GM21447 (cell line): ENCODE data around the gene DISC1.

Experiments
- ATAC-seq: cut with Tn5 transposase; IDR thresholded peaks from one replicate; pipeline ENCODE4 v1.9.1; 2021; ENCODE audit not compliant: unreplicated experiment

Gene DISC1

DNA sequence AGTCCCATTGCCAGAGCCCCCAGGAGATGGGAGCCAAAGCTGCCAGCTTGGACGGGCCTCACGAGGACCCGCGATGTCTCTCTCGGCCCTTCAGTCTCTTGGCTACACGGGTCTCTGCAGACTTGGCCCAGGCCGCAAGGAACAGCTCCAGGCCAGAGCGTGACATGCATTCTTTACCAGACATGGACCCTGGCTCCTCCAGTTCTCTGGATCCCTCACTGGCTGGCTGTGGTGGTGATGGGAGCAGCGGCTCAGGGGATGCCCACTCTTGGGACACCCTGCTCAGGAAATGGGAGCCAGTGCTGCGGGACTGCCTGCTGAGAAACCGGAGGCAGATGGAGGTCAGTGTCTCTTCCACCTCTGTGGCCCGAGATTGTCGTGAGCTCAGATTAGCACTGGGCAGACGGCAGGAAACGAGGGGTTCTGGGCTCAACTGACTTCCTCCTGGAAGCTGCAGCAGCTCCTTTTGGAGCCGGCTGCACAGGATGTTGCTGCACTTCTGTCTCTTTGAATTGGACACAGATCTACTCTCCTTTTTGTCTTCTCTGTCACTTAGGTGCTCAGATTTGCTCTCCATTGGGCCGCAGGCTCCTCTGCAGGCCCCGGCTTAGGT, 68.0 kb downstream of the DISC1 start:
- no peak for ATAC-seq

DNA sequence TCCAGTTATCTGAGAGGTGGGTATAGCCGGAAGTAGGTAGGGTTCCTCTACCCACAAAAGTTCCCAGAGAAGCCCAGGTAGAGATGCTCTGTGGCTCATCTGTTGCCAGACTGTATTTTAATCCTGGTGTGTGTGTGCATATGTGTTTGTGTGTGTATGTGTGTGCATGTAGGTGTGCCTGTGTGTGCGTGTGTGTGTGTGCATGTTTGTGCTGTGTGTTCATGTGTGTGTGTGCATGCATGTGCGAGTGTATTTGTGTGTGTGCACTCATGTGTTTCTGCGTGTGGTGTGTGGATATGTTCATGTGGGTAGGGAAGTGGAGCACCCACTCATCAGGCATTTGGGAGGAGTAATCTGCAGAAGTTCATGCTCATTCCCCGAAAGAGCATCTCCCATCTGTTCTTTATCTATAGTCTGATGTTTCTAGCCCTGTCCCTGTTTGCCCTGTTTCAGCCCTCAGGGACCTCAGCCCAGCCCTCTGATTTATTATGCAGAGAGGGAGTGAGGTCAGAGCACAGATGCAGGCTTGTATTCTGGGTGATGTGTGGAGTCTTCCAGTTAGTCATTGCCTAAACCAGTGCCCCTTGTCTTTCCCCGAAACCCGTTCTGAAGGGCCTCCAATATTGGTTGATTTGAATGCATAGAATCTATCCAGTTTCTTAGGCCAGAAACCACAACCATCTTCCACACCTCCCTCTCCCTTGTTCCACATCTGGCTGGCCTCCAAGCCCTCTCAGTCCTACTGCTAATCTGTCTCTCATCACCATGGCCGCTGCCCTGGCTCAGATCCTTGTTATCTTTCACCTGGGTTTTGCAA, 69.1 kb downstream of the DISC1 start:
- ATAC-seq, result no peak

DNA sequence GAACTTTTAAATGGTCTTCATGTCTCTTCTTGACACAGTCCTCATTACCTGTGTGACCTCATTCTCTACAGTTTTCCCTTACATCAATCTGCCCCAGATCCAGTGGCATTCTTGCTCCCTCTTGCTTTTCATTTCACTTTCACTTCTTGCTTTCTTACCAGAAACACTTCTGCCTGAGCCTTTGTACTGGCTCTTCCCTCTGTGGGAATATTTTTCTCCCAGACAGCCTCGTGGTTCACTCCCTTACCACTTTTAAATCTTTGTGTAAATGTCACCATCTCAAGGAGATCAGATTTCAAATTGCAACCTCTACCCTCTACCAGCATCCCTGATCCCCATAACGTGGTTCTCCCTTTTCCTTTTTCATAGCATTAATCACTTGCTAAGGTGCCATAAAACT, 73.2 kb downstream of the DISC1 start:
- ATAC-seq, result no peak

DNA sequence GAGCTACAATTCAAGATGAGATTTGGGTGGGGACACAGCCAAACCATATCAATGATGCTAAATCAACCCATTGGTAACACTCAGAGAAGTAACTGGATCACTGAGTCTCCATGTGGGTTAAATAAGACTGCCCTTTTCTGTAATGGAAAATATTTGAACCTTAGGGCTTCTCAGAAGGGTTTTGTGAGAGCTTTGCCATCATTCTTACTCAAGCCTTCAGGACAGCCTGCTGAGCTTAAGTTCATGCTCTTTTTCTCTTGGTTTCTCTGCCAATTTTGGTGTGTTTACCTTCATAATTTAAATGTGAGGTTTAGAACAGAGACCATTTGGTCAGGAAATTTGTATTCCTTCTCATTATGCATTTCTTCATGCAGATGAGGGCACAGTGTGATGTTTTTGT, 74.7 kb downstream of the DISC1 start:
- no peak for ATAC-seq

DNA sequence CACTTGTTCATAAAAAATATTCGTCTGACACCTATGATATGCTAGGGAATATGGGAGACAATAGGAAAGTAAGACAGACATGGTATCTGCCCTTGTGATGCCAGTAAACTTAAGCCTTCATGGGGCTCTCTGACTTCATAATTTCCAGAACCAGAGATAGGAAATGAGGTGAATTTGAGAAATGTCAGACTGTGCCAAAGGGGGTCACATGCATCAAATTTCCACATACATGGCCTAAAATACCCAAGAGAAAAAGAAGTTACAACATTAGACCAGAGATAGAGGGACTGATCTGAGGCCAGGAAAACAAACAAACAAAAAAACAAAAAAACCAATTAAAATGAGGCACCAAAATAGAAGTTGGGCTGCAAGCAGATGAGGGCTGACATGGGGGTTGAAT, 75.7 kb downstream of the DISC1 start:
- ATAC-seq, result no peak

DNA sequence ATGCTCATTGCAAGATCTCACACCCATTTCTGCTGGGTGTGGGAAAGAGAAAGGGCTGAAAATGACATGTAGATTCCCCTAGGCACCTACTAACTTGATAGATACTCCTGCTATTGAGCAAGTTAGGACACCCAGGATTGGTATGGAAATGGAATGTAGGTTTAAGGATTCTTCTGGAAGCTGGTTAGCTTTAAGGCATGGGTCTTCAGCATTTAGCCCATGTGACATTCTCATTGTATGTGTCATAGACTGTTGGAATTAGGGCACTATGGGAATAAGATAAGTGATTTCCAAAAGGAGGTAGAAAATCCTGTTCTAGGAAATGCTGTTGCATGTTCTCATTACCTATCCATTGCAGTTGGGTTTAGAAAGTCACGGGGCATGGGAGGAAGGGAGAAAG, 76.2 kb downstream of the DISC1 start:
- no peak for ATAC-seq

DNA sequence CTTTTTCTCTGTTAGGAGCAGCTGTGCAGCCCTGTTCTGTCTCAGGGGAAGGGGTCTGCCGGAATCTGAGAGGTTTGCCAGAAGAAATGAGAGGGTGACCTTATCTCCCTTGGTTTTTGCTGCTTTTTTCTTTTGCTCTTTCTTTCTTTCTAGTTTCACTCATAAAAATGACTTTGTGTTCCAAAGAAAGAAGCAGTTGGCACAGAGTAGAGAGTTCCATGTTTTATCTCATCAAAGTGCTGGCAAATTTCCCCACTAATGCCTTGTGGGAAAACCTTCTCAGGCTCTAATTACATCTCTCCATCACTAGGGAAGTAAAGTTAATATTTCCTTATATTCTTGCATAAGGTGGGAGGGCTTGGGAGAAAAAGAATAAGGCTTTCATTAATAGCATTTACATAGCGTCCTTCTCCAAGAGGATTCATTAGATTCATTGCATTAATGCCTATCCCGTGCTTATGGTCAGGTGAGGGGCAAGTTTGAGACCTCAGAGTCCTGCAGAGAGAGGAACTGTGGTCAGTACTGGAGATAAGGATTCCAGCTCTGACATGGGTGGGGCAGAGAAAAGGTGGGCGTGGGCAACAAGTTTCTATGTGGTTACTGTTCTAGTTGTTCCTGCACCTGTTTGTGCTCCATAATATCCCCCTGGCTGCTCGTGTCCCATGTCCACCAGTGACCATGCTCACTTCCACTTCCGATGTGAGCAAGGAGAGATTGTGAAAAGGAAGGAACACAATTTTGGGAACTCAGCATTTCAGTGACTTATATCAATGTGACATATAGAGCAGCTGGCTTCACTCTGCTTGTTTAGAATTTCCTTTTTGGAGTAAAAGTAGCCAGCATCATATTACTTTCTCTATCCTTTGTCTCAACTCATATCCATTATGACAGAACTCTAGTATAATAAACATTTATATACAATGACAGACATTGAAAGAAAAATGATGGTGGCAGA, 79.5 kb downstream of the DISC1 start:
- ATAC-seq, result no peak

DNA sequence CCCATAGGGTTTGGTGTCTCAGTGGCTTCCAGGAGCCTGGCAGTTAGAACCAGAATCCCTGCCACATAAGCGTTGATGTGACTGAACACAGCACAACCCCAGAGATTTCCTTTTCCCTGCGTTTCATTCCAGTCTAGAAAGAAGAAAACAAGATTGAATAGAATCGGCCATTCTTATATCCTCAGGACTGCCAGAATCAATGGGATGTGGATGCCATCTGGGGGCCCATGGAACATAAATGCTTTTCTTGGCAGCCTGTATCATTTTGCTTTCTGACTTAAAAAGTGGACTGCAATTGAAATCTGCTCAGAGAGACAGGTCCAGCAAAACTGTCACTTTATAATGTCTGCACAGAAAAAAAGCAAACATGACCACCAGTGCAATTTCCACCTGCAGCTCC, 80.3 kb downstream of the DISC1 start:
- ATAC-seq, result no peak

DNA sequence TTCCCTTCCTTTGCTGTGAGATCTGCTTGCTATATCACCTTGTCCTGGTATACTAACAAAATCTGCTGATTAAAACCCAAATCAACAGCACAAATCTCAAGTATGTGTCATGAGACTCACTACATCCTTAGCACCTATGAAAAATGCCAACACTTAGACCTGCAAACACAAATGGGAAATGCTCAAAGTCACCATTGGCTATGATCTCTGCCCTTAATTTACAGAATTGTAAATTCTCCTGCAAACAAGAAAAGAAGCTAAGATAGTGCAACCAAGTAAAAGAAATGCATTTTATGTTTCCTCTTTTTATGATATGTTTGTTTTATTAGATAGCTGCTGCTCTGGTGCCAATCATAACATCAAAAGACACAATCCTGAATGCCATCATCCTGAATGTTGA, 80.8 kb downstream of the DISC1 start:
- no peak for ATAC-seq

DNA sequence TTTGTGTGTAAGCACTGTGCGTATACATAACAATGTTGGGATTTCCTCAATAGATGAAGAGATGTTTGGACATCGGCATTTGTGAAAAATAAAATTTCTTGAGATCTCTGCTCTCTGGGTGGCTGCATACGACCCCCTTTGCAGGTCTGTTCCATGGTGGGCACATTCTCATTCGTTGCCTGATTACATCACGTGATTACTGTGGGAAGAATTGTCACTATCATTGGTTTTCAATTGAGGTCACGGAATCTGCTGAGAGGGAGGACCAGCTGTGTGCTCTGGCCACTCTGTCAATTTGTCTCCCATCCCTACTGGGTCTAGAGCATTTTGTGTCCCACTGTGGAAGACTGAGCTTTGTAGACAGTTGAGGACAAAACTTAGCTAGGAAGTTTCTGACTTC, 81.8 kb downstream of the DISC1 start:
- no peak for ATAC-seq

DNA sequence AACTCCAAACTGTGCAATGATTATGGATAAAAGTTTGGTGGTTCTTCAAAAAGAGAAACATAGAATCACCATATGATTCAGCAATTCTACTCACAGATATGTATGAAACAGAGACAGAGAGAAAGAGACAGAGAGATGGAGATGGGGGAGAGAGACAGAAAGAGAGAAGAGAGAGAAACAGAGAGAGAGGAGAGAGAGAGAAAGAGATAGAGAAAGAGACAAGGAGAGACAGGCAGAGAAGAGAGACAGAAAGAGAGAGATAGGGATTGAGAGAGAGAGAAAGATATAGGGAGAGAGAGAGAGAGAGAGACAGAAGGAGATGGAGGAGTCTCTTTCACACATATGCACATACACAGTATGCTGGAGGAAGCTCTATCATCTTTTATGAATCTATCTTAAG, 87.8 kb downstream of the DISC1 start:
- no peak for ATAC-seq

DNA sequence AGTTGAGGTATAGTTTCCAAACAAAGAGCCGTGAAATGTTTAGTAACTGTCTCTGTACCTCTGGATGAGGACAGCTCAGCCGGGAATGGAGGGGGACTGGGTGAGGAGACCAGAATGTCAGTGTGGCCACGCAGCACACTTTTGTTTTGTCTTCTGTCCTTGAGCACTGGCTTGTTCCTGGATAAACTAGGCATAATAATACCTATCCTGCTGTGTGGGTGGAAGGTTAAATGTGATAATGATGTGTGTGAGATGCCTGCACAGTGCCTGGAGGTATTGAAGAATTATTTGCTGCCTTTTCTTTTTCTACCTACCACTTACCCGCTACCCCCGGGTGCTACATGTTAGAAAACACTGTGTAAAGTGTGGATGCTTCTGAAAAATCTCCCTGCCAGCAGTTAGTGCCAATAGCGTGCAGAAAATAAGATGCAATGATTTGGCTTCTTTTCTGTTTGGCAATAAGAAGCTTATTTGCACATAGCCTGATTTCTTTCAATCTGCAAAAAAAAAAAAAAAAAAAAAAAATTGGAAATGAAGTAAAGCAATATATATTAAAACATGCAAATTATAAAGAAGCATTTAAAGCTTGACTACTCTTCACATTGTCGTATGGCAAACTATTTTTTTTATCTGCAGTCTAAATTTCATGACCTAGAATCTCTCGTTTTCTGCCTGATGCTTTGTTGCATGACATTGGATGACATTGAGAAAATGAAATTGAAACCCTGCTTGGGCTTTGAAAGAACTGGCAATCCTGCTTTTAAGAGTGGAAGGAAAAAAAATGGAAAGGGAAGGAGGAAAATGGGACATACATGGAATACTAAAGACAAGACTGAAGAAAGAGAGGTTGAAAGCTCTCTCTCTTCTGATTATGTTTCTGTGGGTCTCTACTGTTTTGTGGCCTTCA, 89.5 kb downstream of the DISC1 start:
- ATAC-seq, result no peak

DNA sequence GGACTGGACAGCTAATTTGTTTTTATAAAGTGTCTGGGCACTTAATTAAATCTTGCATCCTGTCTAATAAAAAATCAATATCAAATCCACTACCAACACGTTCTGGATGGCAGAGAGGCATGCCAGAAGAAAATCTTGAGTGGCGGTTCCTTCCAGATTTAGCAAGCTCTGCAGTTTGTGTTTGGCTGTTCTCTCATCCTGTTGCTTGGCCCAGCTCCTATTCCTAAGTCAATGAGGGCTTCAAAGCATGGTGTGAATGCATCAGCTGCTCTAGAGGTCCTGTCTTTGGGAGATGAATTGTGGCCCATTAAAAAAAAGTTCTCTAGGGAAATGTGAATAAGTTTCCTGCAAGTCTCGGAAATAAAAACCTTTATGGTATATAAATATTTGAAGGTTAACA, 90.3 kb downstream of the DISC1 start:
- no peak for ATAC-seq

DNA sequence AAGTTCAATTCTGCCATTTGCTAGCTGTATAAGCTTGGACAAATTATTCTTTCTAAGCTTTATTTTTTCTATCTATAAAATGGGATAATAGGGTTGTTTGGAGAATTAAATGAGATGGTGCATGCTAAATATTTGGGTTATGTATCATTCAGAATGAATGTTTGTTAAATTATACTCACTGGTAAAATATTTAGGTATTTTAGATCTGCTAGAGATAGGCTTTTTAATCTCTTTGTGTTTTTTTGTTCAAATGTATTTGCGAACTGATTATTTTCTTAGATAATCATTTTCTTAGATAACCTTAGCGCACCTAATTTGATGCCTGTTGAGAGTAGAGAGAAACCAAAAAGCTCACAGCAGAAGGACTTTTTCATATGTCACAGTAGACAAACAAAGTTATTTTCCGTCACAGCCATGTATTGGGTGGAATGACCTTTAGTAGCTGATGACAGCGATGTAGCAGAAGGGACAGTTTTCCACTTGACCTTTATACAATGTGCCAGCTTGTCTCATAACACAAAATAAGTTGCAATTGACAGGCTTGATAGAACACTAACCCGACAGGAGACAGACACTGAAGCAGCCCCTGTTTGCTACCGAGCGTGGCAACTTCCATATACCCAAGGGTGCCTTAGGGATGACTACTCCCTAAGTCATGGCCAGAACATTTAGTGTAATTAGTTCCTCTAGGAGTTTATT, 93.0 kb downstream of the DISC1 start:
- ATAC-seq, result no peak

DNA sequence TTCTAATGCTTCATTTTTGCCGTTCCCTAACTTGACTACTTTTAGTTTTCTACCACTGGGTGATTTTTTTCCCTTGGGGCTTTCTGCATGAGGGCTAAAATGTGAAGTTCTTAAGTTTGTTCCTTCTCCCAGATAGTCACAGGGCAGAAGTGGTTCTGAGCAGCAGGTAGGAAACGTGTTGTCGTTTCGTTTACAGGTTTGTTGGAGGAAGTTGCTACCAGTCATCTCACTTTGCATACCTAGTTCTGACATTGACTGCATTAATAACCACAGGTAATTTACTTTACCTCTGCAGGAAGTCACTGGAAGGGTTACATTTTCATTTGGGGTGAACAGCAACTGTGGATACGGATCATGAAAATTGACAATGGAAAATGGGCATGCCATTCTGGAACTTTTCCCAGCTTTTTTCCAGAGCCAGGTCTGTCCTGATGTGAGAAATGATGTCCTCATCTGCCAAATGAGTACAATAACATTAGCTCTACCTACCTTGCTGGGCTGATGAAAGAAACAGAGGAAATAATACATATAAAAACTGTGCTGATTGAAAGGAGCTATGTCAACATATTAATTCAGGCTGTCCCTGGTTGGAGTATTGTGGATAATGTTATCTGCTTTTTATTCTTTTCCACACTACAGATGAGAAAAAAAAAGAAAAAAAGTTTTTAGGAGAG, 94.2 kb downstream of the DISC1 start:
- no peak for ATAC-seq

DNA sequence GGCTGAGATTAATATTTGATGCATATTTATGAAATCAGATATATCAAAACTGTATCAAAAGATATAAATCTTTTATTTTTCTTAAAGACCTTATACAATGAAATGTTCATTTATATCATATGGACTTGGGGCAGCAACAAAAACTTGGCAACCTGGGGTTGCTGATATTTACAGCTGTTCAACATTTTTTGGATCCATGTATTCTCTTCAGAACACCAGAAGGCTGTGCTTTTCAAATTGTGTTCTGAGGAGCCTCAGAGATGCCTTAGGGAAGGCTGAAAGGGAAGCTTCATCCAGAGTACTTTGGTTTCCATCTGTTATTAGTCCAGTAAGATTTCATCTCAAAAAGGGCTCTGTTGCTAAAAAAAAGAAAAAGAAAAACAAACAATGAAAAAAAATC, 94.8 kb downstream of the DISC1 start:
- ATAC-seq, result no peak

DNA sequence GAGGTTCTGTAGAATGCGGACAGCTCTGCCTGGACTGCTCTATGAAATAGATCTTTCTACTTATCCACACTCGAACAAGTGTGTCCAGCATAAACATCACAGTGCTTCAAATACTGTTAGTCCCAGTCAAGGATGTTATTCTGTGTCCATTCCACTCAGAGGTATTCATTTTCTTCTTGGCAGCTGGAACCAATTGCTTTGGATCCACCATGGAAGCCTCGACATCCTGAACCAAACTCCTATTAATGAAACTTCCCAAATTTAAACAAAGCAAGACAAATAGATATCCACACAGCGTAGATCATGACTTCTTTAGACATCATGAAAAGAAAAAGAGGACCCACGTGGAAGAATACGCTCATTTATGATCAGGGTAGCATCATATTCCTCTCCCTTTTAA, 95.8 kb downstream of the DISC1 start:
- ATAC-seq, result no peak

DNA sequence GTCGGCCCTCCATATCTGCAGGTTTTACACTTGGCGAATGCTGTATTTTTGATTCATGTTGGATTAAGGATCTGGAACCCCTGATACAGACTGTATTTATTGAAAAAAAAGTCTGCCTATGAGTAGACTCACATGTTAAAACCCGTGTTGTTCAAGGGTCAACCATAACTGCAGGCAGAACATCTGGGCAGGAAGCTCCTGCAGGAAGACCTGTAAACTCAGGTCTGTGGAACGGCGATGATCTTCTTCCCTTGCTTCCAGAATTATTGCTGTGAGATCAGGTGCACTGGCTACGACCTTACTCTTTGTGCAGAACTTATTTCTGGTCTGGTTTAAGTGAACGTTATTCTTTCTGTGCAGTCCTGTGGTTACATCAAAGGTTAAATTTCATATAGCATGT, 96.6 kb downstream of the DISC1 start:
- no peak for ATAC-seq

DNA sequence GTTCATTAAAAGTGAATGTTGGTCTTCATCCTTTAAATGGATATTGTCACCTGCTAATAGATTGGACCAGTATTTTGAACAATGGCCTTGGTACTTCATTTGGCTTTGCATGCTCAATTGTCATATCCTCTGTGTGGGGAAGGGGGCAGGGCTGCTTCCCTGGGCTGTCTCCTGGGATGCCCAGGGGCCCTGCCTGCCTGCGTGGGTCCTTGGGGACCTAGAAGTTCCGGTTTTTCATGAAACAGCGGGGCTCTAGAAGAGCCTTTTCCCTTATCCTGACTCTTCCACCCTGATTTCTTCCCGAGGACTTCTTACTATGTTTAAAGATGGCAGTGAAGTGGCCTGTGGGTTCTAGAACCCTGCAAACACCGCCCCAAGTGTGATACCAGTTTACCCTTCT, 97.5 kb downstream of the DISC1 start:
- ATAC-seq, result no peak
